ENCODE data around the gene TNS3. TPM values are rescaled to one million over a fixed set of nuclear protein-coding genes. Genes with fewer than 3 reads are reported as not detected.

Gene TNS3
- polyA plus RNA-seq, 3 donors: 5.2 to 30.3 (median 7.9) TPM

DNA sequence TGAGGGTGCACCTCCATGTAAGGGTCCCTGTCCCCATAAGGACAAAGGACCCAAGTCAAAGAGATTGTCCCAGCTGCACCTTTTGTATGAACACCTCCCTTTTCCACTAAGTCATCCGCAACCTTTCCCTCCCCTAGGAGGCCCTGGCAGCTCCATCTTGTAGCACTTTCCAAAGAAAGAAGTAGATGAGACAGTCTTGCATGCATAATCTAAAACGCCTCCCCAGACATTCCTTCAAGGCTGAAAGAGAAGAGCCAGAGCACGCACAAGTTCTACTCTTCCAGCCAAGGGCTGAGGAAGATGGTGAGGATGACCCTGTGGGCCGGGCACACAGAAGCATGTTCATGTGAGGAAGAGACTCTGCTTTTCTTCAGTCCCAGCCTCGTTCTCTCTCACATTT lies 194.4 kb downstream of the TNS3 start:
- Histone ChIP-seq H3K9ac (ENCODE audit: insufficient read depth, low read length, poor library complexity, severe bottlenecking) (no peak overlapping the region), H3K79me2 (ENCODE audit: insufficient read depth, low read length) (peaks cover 9% of the 10 kb centered on the region), H2AFZ (ENCODE audit: insufficient read depth, low read depth, low read length, poor library complexity, severe bottlenecking) (no peak overlapping the region), H3K27ac (ENCODE audit: low read depth in 1 of 2, low read length in 2 of 2) (peak overlapping the region in 1 of 2 donors; percentile 38), H3K36me3 (replicated peaks in 1 of 2; ENCODE audit: control insufficient read depth in 1 of 2, insufficient read depth in 2 of 2, low read length in 2 of 2) (peaks cover 56 to 91% of the 10 kb centered on the region in 2 donors), H3K27me3 (ENCODE audit: control insufficient read depth in 2 of 2, insufficient read depth in 2 of 2, low read length in 2 of 2) (no peaks in the 10 kb centered on the region), H3K4me3 (replicated peaks in 1 of 3; ENCODE audit: low read depth in 2 of 3, low read length in 3 of 3) (no peak overlapping the region), H4K20me1 (ENCODE audit: insufficient read depth, low read length) (peaks cover 61% of the 10 kb centered on the region), H3K4me2 (replicated peaks; ENCODE audit: extremely low read depth, low read length, poor library complexity, severe bottlenecking) (no peak overlapping the region), H3K4me1 (ENCODE audit: control insufficient read depth in 1 of 2, insufficient read depth in 2 of 2, low read length in 2 of 2) (no peaks in the 10 kb centered on the region), H3K9me3 (replicated peaks in 1 of 2; ENCODE audit: control insufficient read depth in 1 of 2, insufficient read depth in 1 of 2, low read length in 2 of 2) (peaks cover 14 to 18% of the 10 kb centered on the region in 2 donors)
- DNase-seq: no peak
- no peak for TF ChIP-seq CTCF (IDR thresholded peaks at IDR 0.05)
- Mint-ChIP-seq H3K4me1 (peaks cover 3% of the 10 kb centered on the region), H3K27ac (peak overlapping the region in 3 of 7 donors; percentile 3 to 65 (median 16)), H3K9me3 (peaks cover 4 to 25% (median 15%) of the 10 kb centered on the region in 7 donors), H3K4me3 (no peak overlapping the region), H3K36me3 (peaks cover 79 to 87% of the 10 kb centered on the region in 2 donors), H3K27me3 (ENCODE audit: low read depth in 3 of 3) (peaks cover 0 to 1% (median 0%) of the 10 kb centered on the region in 3 donors)
- 100% methylated on average over 2 of the region's 5 CpGs for WGBS (ENCODE audit: insufficient coverage)
- intact Hi-C loops (cut with micrococcal nuclease): no loop called here

GRCh38 chr7:47386273-47386835 lies 195.6 kb downstream of the TNS3 start:
- Mint-ChIP-seq H3K27me3 (ENCODE audit: low read depth in 3 of 3) (peaks cover 0 to 3% (median 0%) of the 10 kb centered on the region in 3 donors), H3K4me3 (no peak overlapping the region), H3K9me3 (peaks cover 4 to 23% (median 15%) of the 10 kb centered on the region in 7 donors), H3K27ac (peak overlapping the region in 4 of 7 donors; percentile 25 to 55 (median 46)), H3K4me1 (peaks cover 3% of the 10 kb centered on the region), H3K36me3 (peaks cover 76 to 82% of the 10 kb centered on the region in 2 donors)
- Histone ChIP-seq H3K27ac (ENCODE audit: low read depth in 1 of 2, low read length in 2 of 2) (peak overlapping the region in 1 of 2 donors; percentile 1), H3K9ac (ENCODE audit: insufficient read depth, low read length, poor library complexity, severe bottlenecking) (no peak overlapping the region), H3K36me3 (replicated peaks in 1 of 2; ENCODE audit: control insufficient read depth in 1 of 2, insufficient read depth in 2 of 2, low read length in 2 of 2) (peaks cover 55 to 91% of the 10 kb centered on the region in 2 donors), H3K4me2 (replicated peaks; ENCODE audit: extremely low read depth, low read length, poor library complexity, severe bottlenecking) (no peak overlapping the region), H3K27me3 (ENCODE audit: control insufficient read depth in 2 of 2, insufficient read depth in 2 of 2, low read length in 2 of 2) (no peaks in the 10 kb centered on the region), H2AFZ (ENCODE audit: insufficient read depth, low read depth, low read length, poor library complexity, severe bottlenecking) (no peak overlapping the region), H3K9me3 (replicated peaks in 1 of 2; ENCODE audit: control insufficient read depth in 1 of 2, insufficient read depth in 1 of 2, low read length in 2 of 2) (peaks cover 14 to 18% of the 10 kb centered on the region in 2 donors), H4K20me1 (ENCODE audit: insufficient read depth, low read length) (peaks cover 67% of the 10 kb centered on the region), H3K4me3 (replicated peaks in 1 of 3; ENCODE audit: low read depth in 2 of 3, low read length in 3 of 3) (no peak overlapping the region), H3K79me2 (ENCODE audit: insufficient read depth, low read length) (peaks cover 9% of the 10 kb centered on the region), H3K4me1 (ENCODE audit: control insufficient read depth in 1 of 2, insufficient read depth in 2 of 2, low read length in 2 of 2) (no peaks in the 10 kb centered on the region)
- DNase-seq: no peak
- intact Hi-C loops (cut with micrococcal nuclease): no loop called here
- 94% methylated on average over 7 of the region's 14 CpGs for WGBS (ENCODE audit: insufficient coverage)
- TF ChIP-seq CTCF (IDR thresholded peaks at IDR 0.05): no peak

Measured in CD14-positive monocyte (primary cell).